ENCODE measurements around the gene FAM83G.
A peak's percentile ranks its signal among the peaks of the same experiment; 100 is the strongest.

Gene FAM83G

GRCh38 chr17:19010729-19011505 lies 6.4 kb upstream of the FAM83G start:
- H3K36me3 Mint-ChIP-seq (ENCODE audit: low read depth): no peaks in the 10 kb centered on the region
- no peak overlapping the region for H3K4me3 Mint-ChIP-seq
- DNase-seq: no peak
- H3K9me3 Mint-ChIP-seq: peaks cover 12% of the 10 kb centered on the region
- H3K27me3 Mint-ChIP-seq (ENCODE audit: low read depth, poor library complexity): peaks cover 12% of the 10 kb centered on the region
- TF ChIP-seq, protein P1, sequence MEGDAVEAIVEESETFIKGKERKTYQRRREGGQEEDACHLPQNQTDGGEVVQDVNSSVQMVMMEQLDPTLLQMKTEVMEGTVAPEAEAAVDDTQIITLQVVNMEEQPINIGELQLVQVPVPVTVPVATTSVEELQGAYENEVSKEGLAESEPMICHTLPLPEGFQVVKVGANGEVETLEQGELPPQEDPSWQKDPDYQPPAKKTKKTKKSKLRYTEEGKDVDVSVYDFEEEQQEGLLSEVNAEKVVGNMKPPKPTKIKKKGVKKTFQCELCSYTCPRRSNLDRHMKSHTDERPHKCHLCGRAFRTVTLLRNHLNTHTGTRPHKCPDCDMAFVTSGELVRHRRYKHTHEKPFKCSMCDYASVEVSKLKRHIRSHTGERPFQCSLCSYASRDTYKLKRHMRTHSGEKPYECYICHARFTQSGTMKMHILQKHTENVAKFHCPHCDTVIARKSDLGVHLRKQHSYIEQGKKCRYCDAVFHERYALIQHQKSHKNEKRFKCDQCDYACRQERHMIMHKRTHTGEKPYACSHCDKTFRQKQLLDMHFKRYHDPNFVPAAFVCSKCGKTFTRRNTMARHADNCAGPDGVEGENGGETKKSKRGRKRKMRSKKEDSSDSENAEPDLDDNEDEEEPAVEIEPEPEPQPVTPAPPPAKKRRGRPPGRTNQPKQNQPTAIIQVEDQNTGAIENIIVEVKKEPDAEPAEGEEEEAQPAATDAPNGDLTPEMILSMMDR (IDR thresholded peaks at IDR 0.05): no peak
- peaks cover 38% of the 10 kb centered on the region for H3K4me1 Mint-ChIP-seq
- peak overlapping the region; percentile 33 for H3K27ac Mint-ChIP-seq

GRCh38 chr17:19009970-19010369 lies 5.4 kb upstream of the FAM83G start:
- peaks cover 14% of the 10 kb centered on the region for H3K9me3 Mint-ChIP-seq
- H3K27ac Mint-ChIP-seq: no peak overlapping the region
- peaks cover 12% of the 10 kb centered on the region for H3K27me3 Mint-ChIP-seq (ENCODE audit: low read depth, poor library complexity)
- H3K4me3 Mint-ChIP-seq: no peak overlapping the region
- TF ChIP-seq, protein P1 (IDR thresholded peaks at IDR 0.05): no peak
- no peaks in the 10 kb centered on the region for H3K36me3 Mint-ChIP-seq (ENCODE audit: low read depth)
- peaks cover 34% of the 10 kb centered on the region for H3K4me1 Mint-ChIP-seq
- DNase-seq: no peak

DNA sequence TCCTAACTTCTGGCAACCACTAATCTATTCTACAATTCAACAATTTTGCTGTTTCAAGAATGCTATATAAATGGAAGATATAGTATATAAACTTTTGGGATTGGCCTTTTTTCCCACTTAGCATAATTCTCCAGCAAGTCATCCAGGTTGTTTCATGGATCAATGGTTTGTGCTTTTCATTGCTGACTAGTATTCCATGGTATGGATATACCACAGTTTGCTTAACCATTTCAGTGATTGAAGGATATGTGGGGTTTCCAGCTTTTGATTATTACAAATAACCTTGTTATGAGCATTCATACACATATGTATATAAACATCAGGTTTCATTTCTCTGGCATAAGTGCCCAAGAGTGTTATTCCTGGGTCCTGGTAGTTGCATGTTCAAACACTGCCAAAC lies 2.1 kb upstream of the FAM83G start:
- TF ChIP-seq, protein P1 (IDR thresholded peaks at IDR 0.05): no peak
- no peak overlapping the region for H3K27ac Mint-ChIP-seq
- H3K4me1 Mint-ChIP-seq: peaks cover 35% of the 10 kb centered on the region
- peaks cover 14% of the 10 kb centered on the region for H3K9me3 Mint-ChIP-seq
- peaks cover 21% of the 10 kb centered on the region for H3K27me3 Mint-ChIP-seq (ENCODE audit: low read depth, poor library complexity)
- no peaks in the 10 kb centered on the region for H3K36me3 Mint-ChIP-seq (ENCODE audit: low read depth)
- DNase-seq: no peak
- no peak overlapping the region for H3K4me3 Mint-ChIP-seq

DNA sequence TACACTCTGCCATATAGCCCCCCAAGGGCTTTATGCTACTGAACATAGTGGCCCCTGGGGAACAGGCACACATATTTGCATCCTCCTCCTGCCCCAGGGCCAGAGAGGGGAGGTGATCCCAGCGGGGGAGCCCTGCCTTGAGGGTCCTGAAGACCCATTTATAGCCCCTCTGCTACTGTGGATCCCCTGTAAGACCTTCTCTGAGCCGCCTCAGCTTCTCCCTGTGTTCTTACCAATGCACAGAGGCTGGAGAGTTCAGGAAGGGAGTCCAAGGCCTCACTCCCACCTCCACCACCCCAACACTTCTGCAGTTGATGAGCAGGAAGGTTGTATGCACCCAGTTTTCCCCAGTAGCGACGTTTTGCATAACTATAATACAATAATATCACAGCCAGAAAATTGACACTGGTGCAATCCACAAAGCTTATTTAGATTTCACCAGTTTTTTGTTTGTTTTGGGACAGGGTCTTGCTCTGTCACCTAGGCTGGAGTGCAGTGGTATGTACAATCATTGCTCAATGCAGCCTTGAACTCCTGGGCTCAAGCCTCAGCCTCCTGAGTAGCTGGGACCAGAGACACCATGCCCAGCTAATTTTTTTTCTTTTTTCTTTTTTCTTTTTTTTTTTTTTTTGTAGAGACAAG lies 1.3 kb upstream of the FAM83G start:
- TF ChIP-seq, protein P1 (IDR thresholded peaks at IDR 0.05): no peak
- no peak for DNase-seq
- H3K4me1 Mint-ChIP-seq: peaks cover 34% of the 10 kb centered on the region
- H3K36me3 Mint-ChIP-seq (ENCODE audit: low read depth): no peaks in the 10 kb centered on the region
- peaks cover 14% of the 10 kb centered on the region for H3K9me3 Mint-ChIP-seq
- H3K27ac Mint-ChIP-seq: no peak overlapping the region
- peaks cover 21% of the 10 kb centered on the region for H3K27me3 Mint-ChIP-seq (ENCODE audit: low read depth, poor library complexity)
- peak overlapping the region; percentile 58 for H3K4me3 Mint-ChIP-seq

DNA sequence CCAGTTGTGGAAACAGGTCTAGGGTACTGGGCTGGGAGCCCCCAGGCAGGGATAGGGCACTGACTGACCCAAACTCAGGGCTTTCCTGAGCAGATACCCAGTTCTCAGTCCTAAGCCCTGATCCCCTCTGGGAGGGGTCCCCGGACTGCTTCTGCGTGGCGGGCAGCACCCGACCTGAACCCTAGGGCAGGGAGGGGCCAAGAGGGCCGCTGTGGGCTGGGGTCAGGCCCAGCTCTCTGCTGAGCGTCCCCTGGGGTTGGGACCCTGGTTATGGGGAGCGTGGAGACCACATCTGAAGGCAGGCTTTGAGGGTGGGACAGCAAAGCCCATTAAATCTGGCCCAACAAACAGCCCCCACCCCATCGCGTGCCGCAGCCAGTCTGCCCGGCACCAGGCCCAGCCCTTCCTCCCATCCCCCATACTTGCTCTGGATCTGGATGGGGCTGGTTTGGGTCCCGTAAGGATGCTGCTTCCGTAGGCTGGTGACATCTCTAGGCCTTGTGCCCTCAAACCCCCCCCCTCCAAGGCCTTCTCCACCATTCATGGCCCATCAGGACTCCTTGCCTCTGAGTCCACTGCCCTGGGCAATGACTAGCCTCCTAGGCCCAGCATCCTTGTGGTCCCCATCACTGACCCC lies 691 bp upstream of the FAM83G start:
- Mint-ChIP-seq H3K4me1 (peaks cover 30% of the 10 kb centered on the region), H3K4me3 (peak overlapping the region; percentile 67), H3K36me3 (ENCODE audit: low read depth) (no peaks in the 10 kb centered on the region), H3K27me3 (ENCODE audit: low read depth, poor library complexity) (peaks cover 21% of the 10 kb centered on the region), H3K9me3 (peaks cover 14% of the 10 kb centered on the region), H3K27ac (no peak overlapping the region)
- DNase-seq: no peak
- TF ChIP-seq, protein P1 (IDR thresholded peaks at IDR 0.05): no peak

Data from nephron progenitor cell (in vitro differentiated cells).